Activated effector memory CD4-positive, alpha-beta T cell treated with anti-CD3 and anti-CD28 coated beads, Interleukin-2, amount 50 U/mL, for 16 hours (primary cell): ENCODE results near the gene FNTB.
"Not testable (repeated sequence)": the region's sequence is repeated elsewhere in the genome, so short reads cannot be mapped to it uniquely, and the experiment has no call there.

Experiments used
- DNase-seq: peaks from one replicate; pipeline ENCODE4 v3.0.0-alpha.2; 2020

The FNTB gene

GRCh38 chr14:65019944-65020566, 33.4 kb downstream of the FNTB start:
- DNase-seq = no peak

GRCh38 chr14:65024957-65025356, 38.3 kb downstream of the FNTB start:
- no peak for DNase-seq

- no peak for DNase-seq
Measured at GRCh38 chr14:65025818-65026217, 39.1 kb downstream of the FNTB start.

GRCh38 chr14:65026526-65026925, 39.8 kb downstream of the FNTB start:
- DNase-seq = no peak

GRCh38 chr14:65027127-65027799, 40.6 kb downstream of the FNTB start:
- no peak for DNase-seq

GRCh38 chr14:65028937-65029336, 42.2 kb downstream of the FNTB start:
- DNase-seq = no peak

GRCh38 chr14:65031321-65031720, 44.6 kb downstream of the FNTB start:
- not testable (repeated sequence) for DNase-seq

GRCh38 chr14:65032319-65032718, 45.6 kb downstream of the FNTB start:
- no peak for DNase-seq

GRCh38 chr14:65033181-65033580, 46.5 kb downstream of the FNTB start:
- DNase-seq = no peak

GRCh38 chr14:65034021-65034420, 47.3 kb downstream of the FNTB start:
- DNase-seq = no peak

- DNase-seq = no peak
Measured at GRCh38 chr14:65035049-65035448, 48.4 kb downstream of the FNTB start.

GRCh38 chr14:65038966-65039365, 52.3 kb downstream of the FNTB start:
- DNase-seq = no peak

- DNase-seq = no peak
Measured at GRCh38 chr14:65040666-65041433, 54.2 kb downstream of the FNTB start.

- no peak for DNase-seq
Measured at GRCh38 chr14:65041434-65041915, 54.8 kb downstream of the FNTB start.

- DNase-seq = no peak
Measured at GRCh38 chr14:65042296-65042695, 55.6 kb downstream of the FNTB start.

GRCh38 chr14:65042731-65043372, 56.2 kb downstream of the FNTB start:
- no peak for DNase-seq

- no peak for DNase-seq
Measured at GRCh38 chr14:65043893-65044595, 57.3 kb downstream of the FNTB start.

- no peak for DNase-seq
Measured at GRCh38 chr14:65044596-65044959, 57.9 kb downstream of the FNTB start.

GRCh38 chr14:65045006-65045405, 58.3 kb downstream of the FNTB start:
- no peak for DNase-seq

- DNase-seq = no peak
Measured at GRCh38 chr14:65045709-65046108, 59.0 kb downstream of the FNTB start.

GRCh38 chr14:65052832-65053231, 66.1 kb downstream of the FNTB start:
- DNase-seq = no peak

GRCh38 chr14:65053466-65053865, 66.8 kb downstream of the FNTB start:
- DNase-seq = no peak
